ENCODE data around the gene AQP1.

DNA sequence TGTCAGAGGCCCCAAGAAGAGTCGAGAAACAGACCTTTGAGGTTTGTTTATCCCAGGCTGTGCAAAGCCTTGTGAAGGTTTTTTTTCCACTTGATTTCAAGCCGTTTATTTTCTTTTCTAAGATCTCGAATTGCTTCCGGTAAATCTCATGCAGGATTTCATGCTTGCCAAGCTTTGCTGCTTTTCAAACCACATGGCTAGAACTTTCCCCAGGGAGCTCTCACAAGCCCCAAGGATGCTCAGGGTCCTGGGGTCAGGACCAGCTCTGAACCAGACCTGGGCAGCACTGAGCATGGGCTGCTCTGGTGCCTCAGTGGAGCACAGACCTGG is 48.0 kb upstream of the AQP1 start:
- TF ChIP-seq, protein P1, sequence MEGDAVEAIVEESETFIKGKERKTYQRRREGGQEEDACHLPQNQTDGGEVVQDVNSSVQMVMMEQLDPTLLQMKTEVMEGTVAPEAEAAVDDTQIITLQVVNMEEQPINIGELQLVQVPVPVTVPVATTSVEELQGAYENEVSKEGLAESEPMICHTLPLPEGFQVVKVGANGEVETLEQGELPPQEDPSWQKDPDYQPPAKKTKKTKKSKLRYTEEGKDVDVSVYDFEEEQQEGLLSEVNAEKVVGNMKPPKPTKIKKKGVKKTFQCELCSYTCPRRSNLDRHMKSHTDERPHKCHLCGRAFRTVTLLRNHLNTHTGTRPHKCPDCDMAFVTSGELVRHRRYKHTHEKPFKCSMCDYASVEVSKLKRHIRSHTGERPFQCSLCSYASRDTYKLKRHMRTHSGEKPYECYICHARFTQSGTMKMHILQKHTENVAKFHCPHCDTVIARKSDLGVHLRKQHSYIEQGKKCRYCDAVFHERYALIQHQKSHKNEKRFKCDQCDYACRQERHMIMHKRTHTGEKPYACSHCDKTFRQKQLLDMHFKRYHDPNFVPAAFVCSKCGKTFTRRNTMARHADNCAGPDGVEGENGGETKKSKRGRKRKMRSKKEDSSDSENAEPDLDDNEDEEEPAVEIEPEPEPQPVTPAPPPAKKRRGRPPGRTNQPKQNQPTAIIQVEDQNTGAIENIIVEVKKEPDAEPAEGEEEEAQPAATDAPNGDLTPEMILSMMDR (IDR thresholded peaks at IDR 0.05): no peak
- no peak for TF ChIP-seq POLR2A (IDR thresholded peaks at IDR 0.05)
